SH-SY5Y (cell line): ENCODE data around the gene ID2.

ENCODE experiments used
- GATA2 ChIP-seq: IDR thresholded peaks from 2 replicates; pipeline ENCODE4 v1.6.1; 2011; ENCODE audit warnings: mild to moderate bottlenecking, low read depth, low read length
- GATA3 ChIP-seq: IDR thresholded peaks from 2 replicates; pipeline ENCODE4 v1.6.1; 2011; ENCODE audit warnings: low read depth, mild to moderate bottlenecking, low read length, moderate library complexity

Gene ID2

DNA sequence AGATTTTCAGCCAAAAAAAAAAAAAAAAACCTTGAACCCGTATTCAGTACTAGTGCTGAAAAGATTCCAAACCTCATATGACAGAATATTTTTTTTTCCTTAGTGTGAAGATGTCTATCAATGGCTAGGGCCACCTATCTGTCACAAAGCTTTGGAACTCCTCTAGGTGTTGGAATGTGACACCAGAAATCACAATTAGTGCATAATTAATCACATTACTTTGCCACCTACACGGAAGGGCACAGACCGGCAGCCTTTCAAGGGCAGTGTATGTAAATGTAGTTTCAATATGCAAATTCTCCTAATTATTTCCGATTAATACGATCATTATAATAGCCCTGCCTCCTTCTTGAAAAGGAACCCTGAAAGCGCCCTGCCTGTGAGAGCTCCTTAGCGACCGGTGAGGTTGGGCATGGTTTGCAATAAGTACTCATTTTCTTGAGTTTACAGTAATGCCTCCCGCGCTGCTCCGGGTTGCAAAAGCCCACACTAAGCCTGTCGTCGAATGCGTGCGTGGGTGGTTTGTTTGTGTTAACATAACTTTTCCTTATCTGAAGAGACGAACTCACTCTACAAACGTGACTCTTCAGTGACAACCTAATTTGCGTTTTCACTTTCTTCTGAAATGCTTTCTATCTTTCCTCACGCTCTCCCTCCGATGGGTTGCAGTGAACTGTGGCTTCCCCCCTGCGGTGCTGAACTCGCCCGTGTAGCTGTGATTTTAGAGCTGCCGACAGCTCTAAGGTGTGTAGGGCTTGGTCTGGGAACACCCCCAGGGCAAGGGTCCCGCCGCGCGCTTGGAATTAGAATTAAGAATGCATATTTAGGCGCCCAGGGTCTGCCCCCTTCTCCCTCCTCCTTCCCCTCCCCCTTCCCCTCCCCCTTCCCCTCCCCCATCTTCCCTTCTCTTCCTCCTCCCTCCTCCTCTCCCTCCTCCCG, 765 bp upstream of the ID2 start:
- TF ChIP-seq GATA2 (no peak), GATA3 (no peak)

GRCh38 chr2:8682719-8683667, 1.1 kb downstream of the ID2 start:
- TF ChIP-seq GATA2, result peak; percentile 100
- TF ChIP-seq GATA3, result peak; percentile 98

DNA sequence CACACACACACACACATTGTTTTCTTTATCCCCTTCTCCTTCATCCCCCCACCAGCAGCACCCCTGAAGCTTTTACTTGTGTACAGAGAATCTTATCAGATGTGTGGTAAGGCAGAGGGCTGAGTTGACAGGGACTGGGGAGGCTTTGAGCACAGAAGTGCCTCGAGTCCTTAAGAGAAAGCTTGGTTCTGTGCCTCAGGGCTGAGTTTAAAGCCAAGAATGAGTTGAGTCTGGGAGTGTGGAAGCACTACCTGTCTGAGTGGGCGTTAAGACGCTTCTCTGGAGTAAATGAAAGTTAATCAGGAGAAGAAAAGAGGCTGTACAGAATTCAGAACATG, 2.7 kb downstream of the ID2 start:
- no peak for TF ChIP-seq GATA3
- TF ChIP-seq GATA2, result peak; percentile 62

GRCh38 chr2:8684878-8685696, 3.2 kb downstream of the ID2 start:
- TF ChIP-seq GATA3 (no peak), GATA2 (no peak)

DNA sequence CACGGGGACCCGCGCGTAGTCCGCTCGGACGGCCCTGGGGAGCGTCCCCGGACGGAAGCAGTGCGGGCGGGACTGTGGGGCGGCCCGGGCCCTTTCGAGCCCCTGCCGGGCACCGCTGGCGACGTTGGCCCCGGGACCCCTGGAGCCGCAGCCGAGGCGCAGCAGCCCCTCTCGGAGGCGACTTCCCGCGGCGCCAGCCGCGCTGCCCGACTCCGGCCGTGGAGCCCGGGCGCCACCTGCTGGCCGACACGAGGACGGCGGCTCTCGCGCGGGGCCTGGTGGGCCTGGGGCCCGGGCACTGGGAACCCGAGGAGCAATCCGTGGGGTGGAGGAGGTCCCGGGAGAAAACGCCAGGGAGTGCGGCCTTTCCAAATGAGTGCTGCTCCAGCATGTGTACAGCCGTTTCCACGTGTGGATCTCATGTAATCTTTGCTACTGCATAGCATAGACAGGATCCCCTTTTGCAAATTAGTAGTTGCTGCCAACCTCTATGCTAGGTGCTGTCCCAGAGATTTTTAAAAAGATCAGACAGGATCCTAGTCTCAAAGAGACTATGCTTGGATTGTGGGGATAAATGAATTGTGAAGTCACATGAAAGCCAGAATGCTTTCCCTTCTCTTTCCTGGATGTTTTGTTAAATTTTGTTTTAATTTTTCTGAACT, 4.0 kb downstream of the ID2 start:
- peak; percentile 24; the same call in 1 of the 2 replicates for TF ChIP-seq GATA2
- no peak for TF ChIP-seq GATA3

- TF ChIP-seq GATA3 (no peak), GATA2 (no peak)
Observed at GRCh38 chr2:8691859-8692437, 10.1 kb downstream of the ID2 start.

GRCh38 chr2:8692783-8693156, 10.9 kb downstream of the ID2 start:
- no peak for TF ChIP-seq GATA3
- no peak for TF ChIP-seq GATA2

- TF ChIP-seq GATA2 (no peak), GATA3 (no peak)
Observed at GRCh38 chr2:8693157-8693821, 11.4 kb downstream of the ID2 start.

- TF ChIP-seq GATA2 (no peak), GATA3 (no peak)
Observed at GRCh38 chr2:8694737-8695136, 12.9 kb downstream of the ID2 start.

- no peak for TF ChIP-seq GATA2
Observed at GRCh38 chr2:8697190-8697589, 15.3 kb downstream of the ID2 start.

GRCh38 chr2:8699839-8700238, 18.0 kb downstream of the ID2 start:
- TF ChIP-seq GATA3 (no peak), GATA2 (no peak)

DNA sequence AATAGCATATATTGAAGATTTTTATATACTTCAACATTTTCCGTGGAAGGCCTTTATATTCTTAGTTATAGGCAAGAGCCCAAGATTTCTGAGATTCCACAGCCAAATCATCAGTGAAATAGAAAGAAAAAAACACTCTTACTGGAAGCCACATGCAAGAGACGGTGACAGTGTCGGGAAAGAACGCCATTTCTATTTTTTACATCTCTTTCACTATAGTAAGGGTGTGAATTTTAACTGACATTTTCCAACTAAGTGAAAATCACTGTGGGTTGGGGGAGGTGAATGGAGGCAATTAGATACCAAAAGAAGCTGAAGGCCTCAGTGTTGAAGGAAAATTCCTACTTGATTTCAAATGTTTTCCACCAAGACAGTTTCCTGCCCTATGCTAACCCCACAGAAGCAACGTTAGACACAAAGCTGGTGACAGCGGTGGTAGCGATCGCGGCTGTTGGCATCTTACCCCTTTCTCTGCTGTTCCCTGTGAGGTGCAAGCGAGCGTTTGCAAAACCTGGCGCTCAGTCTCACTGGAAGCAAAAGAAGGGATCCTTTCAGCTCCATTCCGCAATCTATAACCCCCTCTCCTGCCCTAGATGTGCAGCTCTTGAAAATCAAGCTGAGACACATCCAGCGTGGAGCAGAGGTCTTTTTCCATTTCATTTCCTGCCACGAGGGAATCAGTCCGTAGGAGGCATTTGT, 20.0 kb downstream of the ID2 start:
- TF ChIP-seq GATA3 (no peak), GATA2 (no peak)
